Measurements from ENCODE around the gene THSD4. TPM values are rescaled to one million over a fixed set of nuclear protein-coding genes. Genes with fewer than 3 reads are reported as not detected.

THSD4 gene
- total RNA-seq, 1 experiment from 2014 or later, result 29.3 TPM

- H3K4me2 ChIP-seq, result no peak overlapping the region
- H2AFZ ChIP-seq, result no peak overlapping the region
- peaks cover 30% of the 10 kb centered on the region for H3K4me1 ChIP-seq (replicated peaks; ENCODE audit: insufficient read depth)
- peaks cover 15% of the 10 kb centered on the region; the same call in 1 of the 2 replicates for H3F3A ChIP-seq (ENCODE audit: insufficient read depth, low read depth)
- no peak overlapping the region for H3K27ac ChIP-seq
- no peaks in the 10 kb centered on the region for H3K27me3 ChIP-seq (ENCODE audit: insufficient read depth, low read depth)
- no peaks in the 10 kb centered on the region for H3K79me2 ChIP-seq (ENCODE audit: low read depth)
- intact Hi-C loops (cut with micrococcal nuclease; ENCODE audit: unreplicated experiment), result loop anchor here (10.0 kb wide), 1 partner anchor 106 kb away; no protein-coding TSS in a partner anchor
- TF ChIP-seq EZH2 (IDR thresholded peaks at IDR 0.05; ENCODE audit: low read depth) (no peak), CTCF (conservative IDR thresholded peaks at IDR 0.05) (no peak)
- H4K20me1 ChIP-seq (ENCODE audit: insufficient read depth), result no peaks in the 10 kb centered on the region
- POLR2A ChIA-PET (ENCODE audit: unreplicated experiment), result no interaction called here
- no TSS peak for BruUV-seq (replicated peaks)
- no peak overlapping the region for H3K4me3 ChIP-seq
- no peak for DNase-seq
- CTCF ChIA-PET, result no interaction called here
- H3K9me3 ChIP-seq (ENCODE audit: insufficient read depth, low read depth), result no peaks in the 10 kb centered on the region
- H3K9me2 ChIP-seq (ENCODE audit: insufficient read depth), result no peaks in the 10 kb centered on the region
- H3K36me3 ChIP-seq (ENCODE audit: low read depth), result no peaks in the 10 kb centered on the region
Observed at GRCh38 chr15:71328453-71328852, 213.2 kb downstream of the THSD4 start.

GRCh38 chr15:71329041-71329440, 213.8 kb downstream of the THSD4 start:
- Histone ChIP-seq H2AFZ (no peak overlapping the region), H3K4me1 (replicated peaks; ENCODE audit: insufficient read depth) (peaks cover 36% of the 10 kb centered on the region), H3F3A (ENCODE audit: insufficient read depth, low read depth) (peaks cover 15% of the 10 kb centered on the region; the same call in 1 of the 2 replicates), H3K4me2 (no peak overlapping the region), H3K36me3 (ENCODE audit: low read depth) (peaks cover under 1% of the 10 kb centered on the region; the same call in 1 of the 2 replicates), H3K4me3 (no peak overlapping the region), H3K9me2 (ENCODE audit: insufficient read depth) (no peaks in the 10 kb centered on the region), H3K79me2 (ENCODE audit: low read depth) (no peaks in the 10 kb centered on the region), H3K9me3 (ENCODE audit: insufficient read depth, low read depth) (no peaks in the 10 kb centered on the region), H3K27me3 (ENCODE audit: insufficient read depth, low read depth) (no peaks in the 10 kb centered on the region), H4K20me1 (ENCODE audit: insufficient read depth) (no peaks in the 10 kb centered on the region), H3K27ac (peak overlapping the region; percentile 34)
- TF ChIP-seq EZH2 (IDR thresholded peaks at IDR 0.05; ENCODE audit: low read depth) (no peak), CTCF (conservative IDR thresholded peaks at IDR 0.05) (no peak)
- CTCF ChIA-PET, result interaction anchor here (0.5 kb wide), 1 partner anchor 415 kb away, joined by 3 read pairs; no protein-coding TSS in a partner anchor
- DNase-seq, result no peak
- POLR2A ChIA-PET (ENCODE audit: unreplicated experiment), result interaction anchor here (0.6 kb wide), 1 partner anchor 77 kb away, joined by 3 read pairs; no protein-coding TSS in a partner anchor
- TSS peak; percentile 30 for BruUV-seq (replicated peaks)
- intact Hi-C loops (cut with micrococcal nuclease; ENCODE audit: unreplicated experiment), result loop anchor here (10.0 kb wide), 1 partner anchor 106 kb away; no protein-coding TSS in a partner anchor

GRCh38 chr15:71329497-71330260, 214.4 kb downstream of the THSD4 start:
- Histone ChIP-seq H3K9me3 (ENCODE audit: insufficient read depth, low read depth) (no peaks in the 10 kb centered on the region), H4K20me1 (ENCODE audit: insufficient read depth) (no peaks in the 10 kb centered on the region), H3K27me3 (ENCODE audit: insufficient read depth, low read depth) (no peaks in the 10 kb centered on the region), H3K79me2 (ENCODE audit: low read depth) (no peaks in the 10 kb centered on the region), H3K4me1 (replicated peaks; ENCODE audit: insufficient read depth) (peaks cover 38% of the 10 kb centered on the region), H3K4me3 (no peak overlapping the region), H3K4me2 (no peak overlapping the region), H3F3A (ENCODE audit: insufficient read depth, low read depth) (peaks cover 15% of the 10 kb centered on the region; the same call in 1 of the 2 replicates), H2AFZ (no peak overlapping the region), H3K36me3 (ENCODE audit: low read depth) (peaks cover 3% of the 10 kb centered on the region; the same call in 1 of the 2 replicates), H3K9me2 (ENCODE audit: insufficient read depth) (no peaks in the 10 kb centered on the region), H3K27ac (peak overlapping the region; percentile 34)
- BruUV-seq (replicated peaks), result no TSS peak
- POLR2A ChIA-PET (ENCODE audit: unreplicated experiment), result interaction anchor here (0.6 kb wide), 1 partner anchor 78 kb away, joined by 3 read pairs; no protein-coding TSS in a partner anchor
- no peak for TF ChIP-seq CTCF (conservative IDR thresholded peaks at IDR 0.05)
- no peak for TF ChIP-seq EZH2 (IDR thresholded peaks at IDR 0.05; ENCODE audit: low read depth)
- peak; percentile 60 to 75 for DNase-seq
- CTCF ChIA-PET, result interaction anchor here (0.5 to 0.6 kb wide), 2 partner anchors 414 to 442 kb away, joined by 3 read pairs; no protein-coding TSS in a partner anchor
- intact Hi-C loops (cut with micrococcal nuclease; ENCODE audit: unreplicated experiment), result loop anchor here (10.0 kb wide), 1 partner anchor 105 kb away; no protein-coding TSS in a partner anchor
